H1 (cell line): ENCODE results near the gene CEP97. TPM values are rescaled to one million over a fixed set of nuclear protein-coding genes. Genes with fewer than 3 reads are reported as not detected.

Source experiments
- CTCF ChIA-PET: fragments of 300-600 bp; sonication (Branson Sonifier 250); formaldehyde crosslinking; loops from one replicate; lab custom pipeline; 2021; ENCODE audit not compliant: partially characterized antibody; lab: Charles Lee
- POLR2A ChIA-PET: fragments of 300-600 bp; sonication (Branson Sonifier 250); formaldehyde crosslinking; loops from one replicate; lab custom pipeline; 2021; ENCODE audit warnings: inconsistent platforms; ENCODE audit not compliant: partially characterized antibody; lab: Charles Lee
- DNase-seq, 2 experiments: peaks; one replicate each; pipeline versions ENCODE4 v3.0.0 to v3.0.0-alpha.2; 2010 to 2022; ENCODE audit warnings: low spot score in 2 of 2, low read depth in 1 of 2, mixed read lengths in 1 of 2
- FAIRE-seq: peaks from 2 replicates; lab custom pipeline; 2011; peaks lifted over from hg19 to GRCh38; lab: Jason Lieb, UNC
- H2AFZ ChIP-seq: 2 replicates; pipeline ENCODE4 v1.8.1; 2012; ENCODE audit warnings: low read length, inconsistent platforms
- H2AK5ac ChIP-seq: 2 replicates; pipeline ENCODE4 v1.6.1; 2013; ENCODE audit warnings: low read depth, low read length
- H2BK120ac ChIP-seq: replicated peaks from 2 replicates; pipeline ENCODE3; 2013; ENCODE audit warnings: low read depth, low read length, inconsistent platforms
- H2BK12ac ChIP-seq: 2 replicates; pipeline ENCODE4 v1.6.1; 2013; ENCODE audit warnings: low read depth, low read length
- H2BK15ac ChIP-seq: 2 replicates; pipeline ENCODE4 v1.6.1; 2013; ENCODE audit warnings: low read length
- H2BK20ac ChIP-seq: 2 replicates; pipeline ENCODE4 v1.6.1; 2013; ENCODE audit warnings: low read length
- H2BK5ac ChIP-seq: 2 replicates; pipeline ENCODE4 v1.6.1; 2013; ENCODE audit warnings: low read depth, low read length
- H3K14ac ChIP-seq: 2 replicates; pipeline ENCODE4 v1.6.1; 2013; ENCODE audit warnings: inconsistent platforms; ENCODE audit not compliant: insufficient read length
- H3K18ac ChIP-seq: 2 replicates; pipeline ENCODE4 v1.6.1; 2013; ENCODE audit warnings: low read length; ENCODE audit errors: extremely low read depth
- H3K23ac ChIP-seq: 2 replicates; pipeline ENCODE4 v1.6.1; 2013; ENCODE audit warnings: inconsistent platforms; ENCODE audit not compliant: insufficient read length
- H3K23me2 ChIP-seq: 2 replicates; pipeline ENCODE4 v1.6.1; 2013; ENCODE audit warnings: low read depth, low read length
- H3K27ac ChIP-seq: 2 replicates; pipeline ENCODE4 v1.6.1; 2011; ENCODE audit warnings: low read depth, low read length, inconsistent platforms
- H3K27me3 ChIP-seq, 4 experiments: replicated peaks in 1 of 4; 1 replicate in 1 of 4; 2 replicates in 3 of 4; pipeline versions ENCODE4 v1.6.1 to v1.8.1; 2011 to 2013; ENCODE audit warnings: low read length in 3 of 4, mild to moderate bottlenecking in 3 of 4, inconsistent platforms in 2 of 4, mixed read lengths in 2 of 4, moderate library complexity in 1 of 4; ENCODE audit not compliant: control insufficient read depth in 3 of 4, insufficient read depth in 3 of 4; ENCODE audit errors: extremely low read depth in 1 of 4
- H3K36me3 ChIP-seq, 4 experiments: 2 replicates each; pipeline versions ENCODE4 v1.6.1 to v1.8.1; 2011 to 2013; ENCODE audit warnings: mild to moderate bottlenecking in 4 of 4, low read length in 3 of 4, moderate library complexity in 2 of 4, control low read depth in 1 of 4, inconsistent platforms in 1 of 4; ENCODE audit not compliant: insufficient read depth in 4 of 4, control insufficient read depth in 2 of 4
- H3K4ac ChIP-seq: replicated peaks from 2 replicates; pipeline ENCODE3; 2013; ENCODE audit warnings: low read length, low read depth, mixed read lengths, inconsistent platforms; ENCODE audit not compliant: insufficient read length
- H3K4me1 ChIP-seq, 4 experiments: replicated peaks in 1 of 4; 1 replicate in 1 of 4; 2 replicates in 3 of 4; pipeline versions ENCODE4 v1.6.1 to v1.8.1; 2011 to 2013; ENCODE audit warnings: low read length in 3 of 4, inconsistent platforms in 2 of 4, mixed read lengths in 1 of 4; ENCODE audit not compliant: insufficient read depth in 4 of 4, control insufficient read depth in 3 of 4
- H3K4me2 ChIP-seq, 2 experiments: 2 replicates each; pipeline versions ENCODE4 v1.6.1 to v1.8.1; 2011 to 2013; ENCODE audit warnings: low read depth in 2 of 2, low read length in 2 of 2, control low read depth in 1 of 2, inconsistent platforms in 1 of 2, mild to moderate bottlenecking in 1 of 2; ENCODE audit not compliant: insufficient read depth in 1 of 2
- H3K4me3 ChIP-seq, 4 experiments: fragments of 200-600, 300-600 bp in 1 of 4; sonication (generic), shearing (Covaris generic), sonication (Bioruptor Twin) in 1 of 4; 2 replicates each; pipeline versions ENCODE4 v1.5.1 to v1.8.1; 2011 to 2016; ENCODE audit warnings: low read length in 4 of 4, low read depth in 3 of 4, control low read depth in 2 of 4, inconsistent platforms in 2 of 4, mild to moderate bottlenecking in 2 of 4, mixed read lengths in 1 of 4, moderate library complexity in 1 of 4; ENCODE audit not compliant: insufficient read depth in 2 of 4; ENCODE audit errors: extremely low read depth in 1 of 4
- H3K56ac ChIP-seq: replicated peaks from 2 replicates; pipeline ENCODE3; 2013; ENCODE audit warnings: low read depth, mild to moderate bottlenecking, mixed read lengths, low read length, inconsistent platforms; ENCODE audit not compliant: insufficient read length
- H3K79me1 ChIP-seq: 2 replicates; pipeline ENCODE4 v1.6.1; 2013; ENCODE audit warnings: low read depth, low read length, control low read depth
- H3K79me2 ChIP-seq, 2 experiments: 2 replicates each; pipeline versions ENCODE4 v1.6.1 to v1.8.1; 2012 to 2013; ENCODE audit warnings: low read length in 2 of 2, mild to moderate bottlenecking in 2 of 2, inconsistent platforms in 1 of 2; ENCODE audit not compliant: insufficient read depth in 2 of 2, control insufficient read depth in 1 of 2
- H3K9ac ChIP-seq, 4 experiments: replicated peaks in 1 of 4; 1 replicate in 1 of 4; 2 replicates in 3 of 4; pipeline versions ENCODE4 v1.6.1 to v1.8.1; 2011 to 2013; ENCODE audit warnings: low read depth in 3 of 4, low read length in 3 of 4, control low read depth in 2 of 4, mild to moderate bottlenecking in 2 of 4, moderate library complexity in 2 of 4, inconsistent platforms in 1 of 4; ENCODE audit errors: extremely low read depth in 1 of 4
- H3K9me3 ChIP-seq, 2 experiments: 2 replicates each; pipeline versions ENCODE4 v1.6.1 to v1.8.1; 2012 to 2013; ENCODE audit warnings: mild to moderate bottlenecking in 2 of 2, moderate library complexity in 2 of 2, control low read depth in 1 of 2, inconsistent platforms in 1 of 2, low read depth in 1 of 2, low read length in 1 of 2, mixed read lengths in 1 of 2; ENCODE audit not compliant: insufficient read depth in 2 of 2
- H4K20me1 ChIP-seq, 2 experiments: replicated peaks in 1 of 2; 2 replicates each; pipeline versions ENCODE3 to v1.8.1; 2011 to 2013; ENCODE audit warnings: inconsistent platforms in 2 of 2, low read length in 2 of 2, mild to moderate bottlenecking in 1 of 2; ENCODE audit not compliant: insufficient read depth in 2 of 2, control insufficient read depth in 1 of 2
- H4K5ac ChIP-seq: 2 replicates; pipeline ENCODE4 v1.6.1; 2013; ENCODE audit warnings: low read length, low read depth, mixed read lengths, inconsistent platforms; ENCODE audit not compliant: insufficient read length
- H4K8ac ChIP-seq: 2 replicates; pipeline ENCODE4 v1.8.0; 2013; ENCODE audit warnings: mild to moderate bottlenecking, moderate library complexity, low read length, inconsistent platforms; ENCODE audit not compliant: insufficient read depth; ENCODE audit errors: extremely low read depth
- H4K91ac ChIP-seq: replicated peaks from 2 replicates; pipeline ENCODE3; 2013; ENCODE audit warnings: low read length, mixed read lengths, inconsistent platforms; ENCODE audit not compliant: insufficient read length
- ATF3 ChIP-seq: IDR thresholded peaks from 2 replicates; pipeline ENCODE4 v1.6.1; 2011; ENCODE audit warnings: low read depth, mild to moderate bottlenecking, low read length; ENCODE audit not compliant: insufficient read depth
- CBX8 ChIP-seq: fragments of 300-800, 300-1000 bp; sonication (generic); IDR thresholded peaks from 2 replicates; pipeline ENCODE4 v1.7.1; 2016; ENCODE audit warnings: low read depth, low read length, borderline replicate concordance
- CTBP2 ChIP-seq: IDR thresholded peaks from 2 replicates; pipeline ENCODE4 v1.7.0; 2011; ENCODE audit warnings: borderline replicate concordance, mild to moderate bottlenecking, moderate library complexity, mixed read lengths, low read length; ENCODE audit not compliant: insufficient read depth, insufficient read length
- WGBS, 2 experiments: shearing (Covaris generic) in 1 of 2; methylation state at CpG; one replicate each; pipeline versions ENCODE4 v1.1.6 to v1.1.7; 2013 to 2015; ENCODE audit warnings: low lambda C conversion rate in 2 of 2, mixed read lengths in 2 of 2, inconsistent platforms in 1 of 2, low coverage in 1 of 2, missing lambda C conversion rate in 1 of 2; ENCODE audit not compliant: insufficient replicate concordance in 2 of 2, insufficient coverage in 1 of 2, insufficient read length in 1 of 2; ENCODE audit errors: extremely low coverage in 1 of 2, missing lambda C conversion rate in 1 of 2; 5-methylcytosine and 5-hydroxymethylcytosine counted together
- polyA plus RNA-seq, 7 experiments: library from polyadenylated mRNA; depleted of rRNA in 3 of 7; stranded (reverse) in 5 of 7; unstranded in 2 of 7; fragments of >200 nt in 5 of 7; fragments of 200-250 nt in 2 of 7; gene quantifications; 1 replicate in 5 of 7; 2 replicates in 1 of 7; 4 replicates in 1 of 7; pipeline versions ENCODE4 v1.2.1 to v1.2.3, GENCODE V29; 2011 to 2013; ENCODE audit warnings: missing spikeins in 2 of 7, mixed read lengths in 2 of 7
- total RNA-seq: library from RNA; stranded (reverse); fragmentation: NEBNext Ultra II Directional; extraction: Animal tissue kit (Norgen Biotek cat#: 25700); gene quantifications from 2 replicates; pipeline ENCODE4 v1.2.1, GENCODE V29; 2021

The CEP97 gene
- total and polyA plus RNA-seq, 2 of the 8 experiments (the other 6 are each of a cell fraction or from before 2014, with no cell fraction given): 1.6 to 13.2 TPM

GRCh38 chr3:101817992-101818391 lies 93.6 kb downstream of the CEP97 start:
- no peak overlapping the region for H2AK5ac ChIP-seq
- no peak overlapping the region for H3K27ac ChIP-seq
- no peaks in the 10 kb centered on the region for H3K27me3 ChIP-seq
- H3K23me2 ChIP-seq: no peaks in the 10 kb centered on the region
- H3K23ac ChIP-seq: no peak overlapping the region
- H3K9me3 ChIP-seq: no peaks in the 10 kb centered on the region
- no peak for DNase-seq
- H3K4me3 ChIP-seq: no peak overlapping the region
- H3K79me2 ChIP-seq: no peaks in the 10 kb centered on the region
- H4K8ac ChIP-seq: no peak overlapping the region
- POLR2A ChIA-PET: interaction anchor here (1.0 to 3.2 kb wide), 2 partner anchors 10 to 31 kb away, joined by 3 to 14 read pairs; partner anchors contain the start of gene NFKBIZ
- 88% methylated on average over 5 of the region's 5 CpGs; no CpG with 5 or more reads in 1 of the 2 experiments for WGBS, 2 experiments
- no peak overlapping the region for H2BK5ac ChIP-seq
- H4K20me1 ChIP-seq: no peaks in the 10 kb centered on the region
- H2BK15ac ChIP-seq: no peak overlapping the region
- H4K91ac ChIP-seq: no peak overlapping the region
- TF ChIP-seq CBX8: no peak
- no peak for TF ChIP-seq ATF3
- TF ChIP-seq CTBP2: no peak
- TF ChIP-seq, all 59 proteins: peak for 0
- H3K4me2 ChIP-seq: no peak overlapping the region
- H2AFZ ChIP-seq: no peak overlapping the region
- no peak overlapping the region for H4K5ac ChIP-seq
- H2BK20ac ChIP-seq: no peak overlapping the region
- CTCF ChIA-PET: interaction anchor here (1.0 to 2.3 kb wide), 3 partner anchors 15 to 407 kb away, joined by 4 to 18 read pairs (median 12); no protein-coding TSS in a partner anchor
- no peak overlapping the region for H3K14ac ChIP-seq
- no peaks in the 10 kb centered on the region; the same call in 1 of the 2 replicates for H3K79me1 ChIP-seq
- FAIRE-seq: no peak
- no peak overlapping the region for H3K18ac ChIP-seq
- H2BK12ac ChIP-seq: no peak overlapping the region
- H3K4me1 ChIP-seq: no peaks in the 10 kb centered on the region
- no peak overlapping the region for H2BK120ac ChIP-seq
- H3K9ac ChIP-seq: no peak overlapping the region
- no peak overlapping the region for H3K4ac ChIP-seq
- H3K36me3 ChIP-seq: peaks cover 0 to 11% (median 5%) of the 10 kb centered on the region in 4 experiments; a peak in 4 of 8 replicates
- H3K56ac ChIP-seq: no peak overlapping the region
